Hepatocyte (in vitro differentiated cells): Measurements from ENCODE around the gene CHST13. TPM values are rescaled to one million over a fixed set of nuclear protein-coding genes. Genes with fewer than 3 reads are reported as not detected.

Experiments
- DNase-seq: peaks from one replicate; pipeline ENCODE4 v3.0.0-alpha.2; 2016; ENCODE audit warnings: low spot score
- H2AFZ ChIP-seq: fragments of 200-600 bp; sonication (generic); 2 replicates; pipeline ENCODE4 v1.6.0; 2016; ENCODE audit warnings: antibody characterized with exemption, mild to moderate bottlenecking
- H3K27ac ChIP-seq: fragments of 200-600 bp; sonication (generic); 2 replicates; pipeline ENCODE4 v1.5.1; 2016; ENCODE audit warnings: mild to moderate bottlenecking
- H3K27me3 ChIP-seq: fragments of 200-600 bp; sonication (generic); 2 replicates; pipeline ENCODE4 v1.6.1; 2016
- H3K36me3 ChIP-seq: fragments of 200-600 bp; sonication (generic); replicated peaks from 2 replicates; pipeline ENCODE4 v1.5.1; 2016; ENCODE audit warnings: low read depth; ENCODE audit not compliant: insufficient read depth
- H3K4me1 ChIP-seq: fragments of 200-600 bp; sonication (generic); 2 replicates; pipeline ENCODE4 v1.5.1; 2016; ENCODE audit warnings: mild to moderate bottlenecking, moderate library complexity; ENCODE audit not compliant: insufficient read depth
- H3K4me2 ChIP-seq: fragments of 200-600 bp; sonication (generic); 2 replicates; pipeline ENCODE4 v1.6.0; 2016
- H3K4me3 ChIP-seq: fragments of 200-600 bp; sonication (generic); 2 replicates; pipeline ENCODE4 v1.5.1; 2016; ENCODE audit warnings: mild to moderate bottlenecking
- H3K79me2 ChIP-seq: fragments of 200-600 bp; sonication (generic); 2 replicates; pipeline ENCODE4 v1.6.0; 2017; ENCODE audit warnings: mild to moderate bottlenecking
- H3K9me2 ChIP-seq: fragments of 200-600 bp; sonication (generic); replicated peaks from 2 replicates; pipeline ENCODE4 v1.6.0; 2017; ENCODE audit warnings: mild to moderate bottlenecking; ENCODE audit not compliant: insufficient read depth
- H3K9me3 ChIP-seq: fragments of 200-600 bp; sonication (generic); 2 replicates; pipeline ENCODE4 v1.5.1; 2016; ENCODE audit warnings: low read depth, mild to moderate bottlenecking
- H4K20me1 ChIP-seq: fragments of 200-600 bp; sonication (generic); 2 replicates; pipeline ENCODE4 v1.6.0; 2016; ENCODE audit warnings: mild to moderate bottlenecking; ENCODE audit not compliant: insufficient read depth, poor library complexity, severe bottlenecking
- CTCF ChIP-seq: fragments of 200-600 bp; sonication (generic); IDR thresholded peaks from 2 replicates; pipeline ENCODE4 v1.5.1; 2016; ENCODE audit warnings: antibody characterized with exemption, mild to moderate bottlenecking; ENCODE audit not compliant: poor library complexity
- EZH2 ChIP-seq: fragments of 200-600 bp; sonication (generic); IDR thresholded peaks from 2 replicates; pipeline ENCODE4 v1.6.1; 2016; ENCODE audit warnings: antibody characterized with exemption, mild to moderate bottlenecking, borderline replicate concordance
- EZH2phosphoT487 ChIP-seq: fragments of 200-600 bp; sonication (generic); IDR thresholded peaks from one replicate; pipeline ENCODE4 v1.6.1; 2018; ENCODE audit warnings: antibody characterized with exemption, mild to moderate bottlenecking, low read depth, moderate library complexity; ENCODE audit not compliant: unreplicated experiment, severe bottlenecking
- WGBS: methylation state at CpG from one replicate; pipeline ENCODE4 v1.1.6; 2016; ENCODE audit warnings: low lambda C conversion rate; ENCODE audit errors: missing lambda C conversion rate; 5-methylcytosine and 5-hydroxymethylcytosine counted together
- polyA plus RNA-seq: library from polyadenylated mRNA; unstranded; fragments of >200 nt; fragmentation: Nextera tagmentation; extraction: Ambion mirVana; gene quantifications from 2 replicates; pipeline ENCODE4 v1.2.1, GENCODE V29; 2016
- total RNA-seq: library from RNA; depleted of rRNA; stranded (reverse); fragments of >200 nt; gene quantifications from 2 replicates; pipeline ENCODE4 v1.2.3, GENCODE V29; 2014

Gene CHST13
- total and polyA plus RNA-seq, 2 experiments from 2014 or later, result 31.5 to 54.6 TPM

DNA sequence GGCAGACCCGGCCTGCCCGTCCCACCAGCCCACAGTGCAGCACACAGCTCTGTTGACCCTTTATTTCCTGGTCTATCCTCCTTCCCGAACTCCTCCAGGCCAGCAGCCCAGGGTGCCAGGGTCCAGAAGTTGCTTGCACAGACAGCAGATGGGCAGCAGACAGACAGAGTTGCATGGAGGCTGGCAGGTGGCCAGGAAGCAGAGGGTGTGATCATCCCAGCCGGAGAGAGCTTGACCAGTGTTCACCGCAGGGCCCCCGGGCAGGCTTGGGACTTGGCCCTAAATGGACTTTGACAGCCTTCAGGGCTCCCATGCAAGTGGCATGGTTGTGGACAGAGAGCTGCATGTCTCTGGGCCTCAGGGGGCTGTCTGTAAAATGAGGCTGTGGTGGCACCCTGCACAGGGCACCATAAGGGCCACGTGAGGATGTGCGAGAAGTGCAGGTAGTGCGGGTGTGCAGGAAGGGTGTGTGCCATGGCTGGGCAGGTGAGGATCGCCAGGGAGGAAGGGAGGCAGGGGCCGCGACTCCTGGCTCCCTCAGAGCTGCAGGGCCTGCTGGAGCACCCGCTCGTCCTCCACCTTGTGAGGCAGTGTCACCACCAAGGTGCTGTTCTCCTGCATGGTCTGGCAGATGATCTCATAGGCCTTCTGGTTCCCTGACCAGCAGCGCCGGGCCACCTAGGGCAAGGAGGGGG lies 42.0 kb upstream of the CHST13 start:
- TF ChIP-seq EZH2phosphoT487 (no peak), CTCF (no peak), EZH2 (no peak)
- no peaks in the 10 kb centered on the region for H3K9me2 ChIP-seq
- DNase-seq, result peak; percentile 66
- no peaks in the 10 kb centered on the region for H3K36me3 ChIP-seq
- H3K4me1 ChIP-seq, result peaks cover 6% of the 10 kb centered on the region
- no peaks in the 10 kb centered on the region for H3K79me2 ChIP-seq
- H3K27ac ChIP-seq, result peak overlapping the region; percentile 46
- H4K20me1 ChIP-seq, result no peaks in the 10 kb centered on the region
- no peaks in the 10 kb centered on the region for H3K27me3 ChIP-seq
- WGBS, result 84% methylated on average over 16 of the region's 16 CpGs
- H2AFZ ChIP-seq, result no peak overlapping the region
- no peak overlapping the region for H3K4me3 ChIP-seq
- no peaks in the 10 kb centered on the region for H3K9me3 ChIP-seq
- H3K4me2 ChIP-seq, result no peak overlapping the region

- H3K4me1 ChIP-seq, result peaks cover 6% of the 10 kb centered on the region
- 85% methylated on average over 14 of the region's 15 CpGs for WGBS
- DNase-seq, result no peak
- no peak overlapping the region for H3K4me2 ChIP-seq
- no peaks in the 10 kb centered on the region for H4K20me1 ChIP-seq
- H3K36me3 ChIP-seq, result no peaks in the 10 kb centered on the region
- no peaks in the 10 kb centered on the region for H3K27me3 ChIP-seq
- H3K9me3 ChIP-seq, result no peaks in the 10 kb centered on the region
- H3K79me2 ChIP-seq, result no peaks in the 10 kb centered on the region
- H3K9me2 ChIP-seq, result no peaks in the 10 kb centered on the region
- no peak overlapping the region for H2AFZ ChIP-seq
- TF ChIP-seq EZH2phosphoT487 (no peak), CTCF (no peak), EZH2 (no peak)
- H3K27ac ChIP-seq, result no peak overlapping the region
- no peak overlapping the region for H3K4me3 ChIP-seq
Observed at GRCh38 chr3:126482503-126483255, 41.3 kb upstream of the CHST13 start.

GRCh38 chr3:126483321-126483761 lies 40.6 kb upstream of the CHST13 start:
- no peak overlapping the region for H3K27ac ChIP-seq
- no peak overlapping the region for H3K4me3 ChIP-seq
- H4K20me1 ChIP-seq, result no peaks in the 10 kb centered on the region
- H3K4me1 ChIP-seq, result peaks cover 6% of the 10 kb centered on the region
- no peak for TF ChIP-seq CTCF
- no peak for TF ChIP-seq EZH2
- TF ChIP-seq EZH2phosphoT487, result no peak
- H3K79me2 ChIP-seq, result no peaks in the 10 kb centered on the region
- H3K36me3 ChIP-seq, result no peaks in the 10 kb centered on the region
- no peaks in the 10 kb centered on the region for H3K9me3 ChIP-seq
- WGBS, result 89% methylated on average over 14 of the region's 14 CpGs
- no peak overlapping the region for H2AFZ ChIP-seq
- H3K9me2 ChIP-seq, result no peaks in the 10 kb centered on the region
- H3K4me2 ChIP-seq, result no peak overlapping the region
- H3K27me3 ChIP-seq, result no peaks in the 10 kb centered on the region
- no peak for DNase-seq
